HG02938 (cell line): ENCODE results near the gene RTF1.
"Not testable (repeated sequence)": the region's sequence is repeated elsewhere in the genome, so short reads cannot be mapped to it uniquely, and the experiment has no call there.

Source experiments
- ATAC-seq: cut with Tn5 transposase; IDR thresholded peaks from one replicate; pipeline ENCODE4 v1.9.1; 2021; ENCODE audit warnings: mild to moderate bottlenecking, moderate library complexity; ENCODE audit not compliant: unreplicated experiment

RTF1 gene

DNA sequence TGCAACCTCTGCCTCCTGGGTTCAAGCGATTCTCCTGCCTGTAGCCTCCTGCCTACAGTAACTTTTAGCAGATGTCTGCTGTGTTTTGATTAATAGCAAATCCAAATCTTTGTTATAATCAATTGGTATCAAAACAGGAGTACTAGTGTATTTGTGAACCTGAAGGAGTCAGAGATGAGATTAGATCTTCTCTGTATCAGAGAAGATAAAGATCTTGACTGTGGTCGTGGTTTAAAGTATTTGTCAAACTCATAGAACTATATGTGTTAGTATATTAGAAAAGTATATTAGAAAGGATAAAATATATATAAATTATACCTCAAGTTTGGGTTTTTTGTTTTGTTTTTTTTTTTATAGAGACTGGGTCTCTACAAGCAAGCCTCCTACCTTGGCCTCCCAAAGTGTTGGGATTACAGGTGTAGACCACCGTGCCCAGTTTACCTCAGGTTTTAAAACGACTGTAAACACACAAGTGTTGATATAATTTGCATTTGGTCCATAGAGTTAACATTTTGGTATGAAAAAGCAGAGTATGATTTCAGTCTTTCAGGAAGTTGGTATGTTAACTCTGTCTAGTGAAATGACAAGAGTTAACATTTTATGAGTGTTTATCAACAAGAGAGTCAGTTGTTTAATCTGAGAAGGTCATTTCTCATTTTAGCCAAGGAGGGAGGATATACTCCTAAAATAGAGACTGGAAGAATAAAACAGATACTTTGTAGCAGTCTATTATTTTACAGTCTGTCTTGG, 18.3 kb downstream of the RTF1 start:
- ATAC-seq: no peak

DNA sequence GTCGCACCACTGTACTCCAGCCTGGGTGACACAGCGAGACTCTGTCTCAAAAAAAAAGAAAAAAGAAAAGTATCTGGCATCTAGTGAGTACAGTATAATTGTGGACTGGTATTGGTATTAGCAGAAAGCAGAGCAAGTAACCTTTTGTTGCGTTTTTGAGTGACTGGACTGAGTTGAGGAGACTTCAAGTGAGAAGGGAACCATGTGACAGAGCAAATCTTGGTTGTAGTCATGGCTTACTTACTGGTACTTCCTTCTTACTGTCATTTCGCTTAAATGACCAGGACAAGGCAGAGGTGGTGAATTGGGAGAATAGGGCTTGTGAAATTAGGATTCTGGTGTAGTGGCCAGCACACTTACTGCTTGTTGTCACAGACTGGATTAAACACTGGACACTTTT, 20.6 kb downstream of the RTF1 start:
- no peak for ATAC-seq

DNA sequence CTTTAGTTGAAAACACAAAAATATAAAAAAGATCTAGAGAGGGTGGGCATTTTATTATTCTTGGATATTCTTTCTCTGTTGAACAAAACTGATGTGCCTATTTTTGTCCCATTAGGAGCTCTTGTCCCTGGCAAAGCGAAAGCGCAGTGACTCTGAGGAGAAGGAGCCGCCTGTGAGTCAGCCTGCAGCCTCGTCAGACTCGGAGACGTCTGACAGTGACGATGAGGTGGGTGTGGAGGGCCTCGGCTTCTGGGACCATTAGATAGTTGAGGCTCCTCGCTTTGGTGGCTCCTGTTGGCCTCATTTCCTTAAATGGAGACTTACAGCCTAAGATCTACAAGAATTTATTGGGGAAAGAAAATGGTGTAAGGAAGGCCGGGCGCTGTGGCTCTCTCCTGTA, 21.3 kb downstream of the RTF1 start:
- no peak for ATAC-seq

DNA sequence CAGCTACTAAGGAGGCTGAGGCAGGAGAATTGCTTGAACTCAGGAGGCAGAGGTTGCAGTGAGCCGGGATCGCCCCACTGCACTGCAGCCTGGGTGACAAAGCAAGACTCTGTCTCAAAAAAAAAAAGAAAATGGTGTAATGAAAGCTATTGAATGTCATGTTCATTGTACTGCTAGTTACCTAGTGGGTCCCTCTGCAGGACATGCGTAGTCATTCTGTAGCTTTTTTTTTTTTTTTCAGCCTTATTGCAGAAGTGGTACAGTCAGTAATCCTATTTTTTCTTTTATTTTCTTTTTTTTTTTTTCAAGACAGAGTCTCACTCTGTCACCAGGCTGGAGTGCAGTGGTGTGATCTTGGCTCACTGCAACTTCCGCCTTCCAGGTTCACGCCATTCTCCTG, 21.9 kb downstream of the RTF1 start:
- not testable (repeated sequence) for ATAC-seq

DNA sequence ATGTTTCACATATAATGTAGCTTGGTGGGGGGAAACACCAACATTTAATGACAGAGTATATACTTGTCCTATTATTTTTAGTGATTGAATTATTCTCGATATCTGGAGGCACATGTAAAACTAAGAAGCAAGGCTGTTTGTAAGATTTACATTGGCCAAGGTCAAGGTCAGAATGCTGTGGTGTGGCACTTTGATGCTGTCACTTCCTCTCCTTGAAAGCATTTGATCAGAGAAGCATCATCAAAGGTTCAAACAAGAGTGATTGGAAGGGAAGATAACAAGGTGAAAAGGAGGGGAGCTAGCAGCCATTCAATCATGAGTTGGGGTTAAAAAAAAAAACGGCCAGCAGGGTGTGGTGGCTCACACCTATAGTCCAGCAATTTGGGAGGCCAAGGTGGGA, 26.4 kb downstream of the RTF1 start:
- ATAC-seq: no peak

DNA sequence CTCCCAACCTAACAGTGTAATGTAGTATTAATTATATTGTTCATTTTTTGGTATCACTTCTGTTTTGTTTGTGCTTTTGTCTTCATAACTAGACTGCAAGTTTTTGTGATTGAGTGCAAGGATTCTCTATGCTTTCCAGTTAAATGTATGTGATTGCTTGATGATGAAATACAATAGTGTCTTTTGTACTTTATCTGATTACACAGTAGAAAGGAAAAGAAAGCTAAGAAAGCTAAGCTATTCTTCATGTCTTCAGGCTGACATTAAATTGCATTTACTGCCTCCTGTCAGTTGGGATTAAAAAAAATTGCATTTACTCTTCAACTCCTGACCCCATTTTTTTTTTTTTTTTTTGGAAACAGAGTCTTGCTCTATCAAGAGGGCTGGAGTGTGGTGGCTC, 28.5 kb downstream of the RTF1 start:
- no peak for ATAC-seq

- no peak for ATAC-seq
Measured at GRCh38 chr15:41462084-41462795, 45.3 kb downstream of the RTF1 start.

GRCh38 chr15:41464889-41465580, 48.1 kb downstream of the RTF1 start:
- no peak for ATAC-seq

- no peak for ATAC-seq
Measured at GRCh38 chr15:41465822-41466421, 49.0 kb downstream of the RTF1 start.

- ATAC-seq: no peak
Measured at GRCh38 chr15:41466711-41467110, 49.8 kb downstream of the RTF1 start.

GRCh38 chr15:41469644-41470043, 52.7 kb downstream of the RTF1 start:
- ATAC-seq: not testable (repeated sequence)

- ATAC-seq: no peak
Measured at GRCh38 chr15:41473418-41473817, 56.5 kb downstream of the RTF1 start.

- ATAC-seq: no peak
Measured at GRCh38 chr15:41474436-41474835, 57.5 kb downstream of the RTF1 start.

DNA sequence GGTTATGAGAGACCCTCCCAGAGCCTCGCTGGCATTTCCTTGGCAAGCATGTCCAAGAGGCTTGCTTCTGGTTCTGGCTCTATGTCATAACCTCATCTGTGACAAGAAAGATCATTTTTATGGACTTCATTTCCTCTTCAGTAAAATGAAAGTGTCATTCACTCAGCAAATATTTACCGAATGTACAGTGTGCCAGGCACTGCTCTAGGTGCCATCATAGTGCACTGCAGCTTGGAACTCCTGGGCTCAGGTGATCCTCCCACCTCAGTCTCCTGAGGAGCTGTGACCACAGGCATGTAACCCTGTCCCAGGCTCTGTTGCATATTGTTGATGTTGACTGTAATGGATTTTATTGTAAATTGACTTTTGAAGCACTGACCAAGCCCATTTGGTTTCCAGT, 58.0 kb downstream of the RTF1 start:
- no peak for ATAC-seq

GRCh38 chr15:41476416-41477048, 59.6 kb downstream of the RTF1 start:
- ATAC-seq: no peak

- ATAC-seq: no peak
Measured at GRCh38 chr15:41480396-41481140, 63.7 kb downstream of the RTF1 start.

DNA sequence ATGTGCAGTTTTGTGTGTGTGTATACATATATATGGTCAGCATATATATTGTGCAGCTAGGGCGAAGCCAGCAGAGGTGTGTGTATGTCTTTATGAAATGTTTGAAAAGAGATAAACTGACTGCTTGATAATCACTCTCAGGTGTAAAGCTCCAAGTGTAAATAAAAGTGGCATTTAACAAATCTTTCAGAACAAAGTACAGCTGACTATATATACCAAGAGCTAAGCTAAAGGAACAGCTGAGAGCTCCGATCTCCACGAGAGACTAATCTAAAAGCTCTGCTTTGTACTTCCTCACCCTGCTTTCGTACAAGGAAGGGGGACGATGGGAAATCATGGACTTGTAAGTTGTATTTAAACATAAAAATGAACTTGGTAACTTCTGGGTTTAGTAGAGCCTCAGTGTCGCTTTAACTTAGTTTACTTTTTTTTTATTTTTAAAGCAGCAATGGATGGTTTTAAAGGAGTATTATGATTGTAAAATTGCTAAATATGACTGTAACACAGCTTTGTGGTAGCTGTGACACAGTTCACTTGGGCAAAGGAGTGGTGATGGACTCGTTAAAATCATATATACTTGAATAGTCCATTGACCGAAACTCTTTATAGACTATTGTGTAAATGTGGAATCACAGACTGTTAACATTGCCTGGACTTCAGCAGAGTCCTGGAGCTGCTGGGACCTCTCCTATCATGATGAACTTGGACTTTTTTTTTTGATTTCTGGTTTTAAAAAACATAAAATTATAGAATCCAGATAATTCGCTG, 65.4 kb downstream of the RTF1 start:
- no peak for ATAC-seq

DNA sequence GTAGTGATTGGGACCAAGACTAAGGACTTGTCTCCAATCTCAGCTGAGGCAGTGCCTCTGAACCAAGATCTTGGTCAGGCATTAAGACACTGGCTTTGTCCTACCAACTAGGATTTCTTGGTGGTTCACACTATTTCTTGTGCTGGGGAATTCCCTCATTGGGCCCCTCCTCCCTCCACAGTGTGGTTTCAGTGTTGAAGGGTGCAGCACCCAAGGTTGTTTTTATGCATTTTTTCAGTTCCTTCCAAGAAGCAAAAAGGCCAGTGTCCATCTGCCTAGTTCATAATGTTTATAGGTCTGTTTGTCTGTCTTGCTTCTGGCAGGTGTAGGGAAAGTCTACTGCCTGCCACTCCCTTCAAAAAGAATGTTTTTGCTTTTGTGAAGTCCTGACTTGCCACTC, 66.2 kb downstream of the RTF1 start:
- ATAC-seq: peak; percentile 71

GRCh38 chr15:41483519-41483918, 66.6 kb downstream of the RTF1 start:
- no peak for ATAC-seq
